OCI-LY1 (cell line): ENCODE results near the gene DGKB.

ENCODE experiments used
- H2AFZ ChIP-seq: fragments of 200-600 bp; sonication (generic), shearing (Covaris generic); 2 replicates; pipeline ENCODE4 v1.6.0; 2014; ENCODE audit warnings: antibody characterized with exemption, mild to moderate bottlenecking, low read length
- H3F3A ChIP-seq: fragments of 200-600 bp; sonication (generic), shearing (Covaris generic); 2 replicates; pipeline ENCODE4 v1.6.0; 2014; ENCODE audit warnings: mild to moderate bottlenecking, antibody characterized with exemption, low read length, moderate library complexity; ENCODE audit not compliant: insufficient read depth
- H3K27ac ChIP-seq: fragments of 200-600 bp; sonication (generic); 2 replicates; pipeline ENCODE4 v1.5.1; 2014; ENCODE audit warnings: low read length, mixed run types, mild to moderate bottlenecking, low read depth; ENCODE audit not compliant: poor library complexity, severe bottlenecking
- H3K27me3 ChIP-seq: fragments of 200-600 bp; sonication (generic); 2 replicates; pipeline ENCODE4 v1.6.0; 2014; ENCODE audit warnings: antibody characterized with exemption, mild to moderate bottlenecking, low read length, moderate library complexity; ENCODE audit not compliant: insufficient read depth
- H3K36me3 ChIP-seq: fragments of 200-600 bp; sonication (generic); 2 replicates; pipeline ENCODE4 v1.6.1; 2014; ENCODE audit warnings: mild to moderate bottlenecking, antibody characterized with exemption, low read length, moderate library complexity, mixed read lengths; ENCODE audit not compliant: insufficient read depth
- H3K4me1 ChIP-seq: fragments of 200-600 bp; sonication (generic); 2 replicates; pipeline ENCODE4 v1.5.1; 2014; ENCODE audit warnings: mild to moderate bottlenecking, low read length, moderate library complexity; ENCODE audit not compliant: insufficient read depth, severe bottlenecking
- H3K4me2 ChIP-seq: fragments of 200-600 bp; sonication (generic), shearing (Covaris generic); 2 replicates; pipeline ENCODE4 v1.6.1; 2014; ENCODE audit warnings: low read length
- H3K4me3 ChIP-seq: fragments of 200-600 bp; sonication (generic); 2 replicates; pipeline ENCODE4 v1.5.1; 2014; ENCODE audit warnings: low read length, low read depth, mild to moderate bottlenecking, mixed read lengths; ENCODE audit not compliant: poor library complexity, severe bottlenecking
- H3K79me2 ChIP-seq: fragments of 200-600 bp; shearing (Covaris generic); 2 replicates; pipeline ENCODE4 v1.6.1; 2016; ENCODE audit warnings: mixed run types, low read length, mixed read lengths; ENCODE audit not compliant: insufficient read depth
- H3K9ac ChIP-seq: fragments of 200-600 bp; sonication (generic), shearing (Covaris generic); 2 replicates; pipeline ENCODE4 v1.6.1; 2014; ENCODE audit warnings: mild to moderate bottlenecking, low read length, mixed read lengths
- H3K9me2 ChIP-seq: fragments of 200-600 bp; sonication (generic), shearing (Covaris generic); 2 replicates; pipeline ENCODE4 v1.6.1; 2014; ENCODE audit warnings: low read depth, mild to moderate bottlenecking, low read length, mixed read lengths
- H3K9me3 ChIP-seq: fragments of 200-600 bp; shearing (Covaris generic); 2 replicates; pipeline ENCODE4 v1.6.1; 2014; ENCODE audit warnings: low read length, mixed read lengths
- H4K20me1 ChIP-seq: fragments of 200-600 bp; sonication (generic), shearing (Covaris generic); 2 replicates; pipeline ENCODE4 v1.6.0; 2016; ENCODE audit warnings: mild to moderate bottlenecking, low read length; ENCODE audit not compliant: insufficient read depth
- CTCF ChIP-seq: fragments of 200-600 bp; sonication (generic), shearing (Covaris generic); IDR thresholded peaks from 2 replicates; pipeline ENCODE4 v1.5.1; 2017; ENCODE audit warnings: mild to moderate bottlenecking, antibody characterized with exemption, low read length, moderate library complexity, mixed read lengths
- EZH2 ChIP-seq: fragments of 200-600 bp; sonication (generic), shearing (Covaris generic); IDR thresholded peaks from 2 replicates; pipeline ENCODE4 v1.8.0; 2017; ENCODE audit warnings: borderline replicate concordance, mixed run types, mild to moderate bottlenecking, antibody characterized with exemption, low read length, moderate library complexity, mixed read lengths

The DGKB gene

GRCh38 chr7:14854471-14854870, 48.1 kb downstream of the DGKB start:
- H2AFZ ChIP-seq = no peak overlapping the region
- no peak overlapping the region for H3K9ac ChIP-seq
- H3K9me3 ChIP-seq = no peaks in the 10 kb centered on the region
- H3F3A ChIP-seq = no peaks in the 10 kb centered on the region
- H3K9me2 ChIP-seq = no peaks in the 10 kb centered on the region
- no peaks in the 10 kb centered on the region for H4K20me1 ChIP-seq
- no peak overlapping the region for H3K4me2 ChIP-seq
- no peak overlapping the region for H3K27ac ChIP-seq
- H3K4me1 ChIP-seq = no peaks in the 10 kb centered on the region
- H3K4me3 ChIP-seq = no peak overlapping the region
- no peak for TF ChIP-seq CTCF
- no peak for TF ChIP-seq EZH2
- no peaks in the 10 kb centered on the region for H3K79me2 ChIP-seq
- H3K27me3 ChIP-seq = no peaks in the 10 kb centered on the region
- H3K36me3 ChIP-seq = no peaks in the 10 kb centered on the region

- H3K79me2 ChIP-seq = no peaks in the 10 kb centered on the region
- no peak overlapping the region for H2AFZ ChIP-seq
- H3K4me2 ChIP-seq = no peak overlapping the region
- H3K36me3 ChIP-seq = no peaks in the 10 kb centered on the region
- H3F3A ChIP-seq = no peaks in the 10 kb centered on the region
- no peaks in the 10 kb centered on the region for H3K4me1 ChIP-seq
- TF ChIP-seq EZH2 (no peak), CTCF (no peak)
- no peak overlapping the region for H3K27ac ChIP-seq
- no peak overlapping the region for H3K9ac ChIP-seq
- H4K20me1 ChIP-seq = no peaks in the 10 kb centered on the region
- no peak overlapping the region for H3K4me3 ChIP-seq
- H3K9me2 ChIP-seq = no peaks in the 10 kb centered on the region
- no peaks in the 10 kb centered on the region for H3K9me3 ChIP-seq
- no peaks in the 10 kb centered on the region for H3K27me3 ChIP-seq
These were observed 50.9 kb downstream of the DGKB start for GRCh38 chr7:14851610-14852009.

GRCh38 chr7:14850039-14850438, 52.5 kb downstream of the DGKB start:
- no peak overlapping the region for H3K4me2 ChIP-seq
- H3K4me3 ChIP-seq = no peak overlapping the region
- H3K27ac ChIP-seq = no peak overlapping the region
- H3K9me3 ChIP-seq = no peaks in the 10 kb centered on the region
- H3K4me1 ChIP-seq = no peaks in the 10 kb centered on the region
- no peak overlapping the region for H2AFZ ChIP-seq
- no peaks in the 10 kb centered on the region for H4K20me1 ChIP-seq
- no peaks in the 10 kb centered on the region for H3K36me3 ChIP-seq
- no peaks in the 10 kb centered on the region for H3F3A ChIP-seq
- no peak overlapping the region for H3K9ac ChIP-seq
- H3K27me3 ChIP-seq = no peaks in the 10 kb centered on the region
- H3K9me2 ChIP-seq = no peaks in the 10 kb centered on the region
- H3K79me2 ChIP-seq = no peaks in the 10 kb centered on the region
- no peak for TF ChIP-seq CTCF
- TF ChIP-seq EZH2 = no peak
